ENCODE results near the gene GAS6.

GAS6 gene

GRCh38 chr13:113810640-113811039 lies 53.2 kb downstream of the GAS6 start:
- peaks cover 0 to 4% of the 10 kb centered on the region in 2 donors for H3K9me3 Mint-ChIP-seq
- ATAC-seq (replicated peaks) (no peak), DNase-seq (no peak)
- peaks cover 9 to 11% of the 10 kb centered on the region in 2 donors for H3K4me1 Mint-ChIP-seq (ENCODE audit: low read depth in 2 of 2)
- peaks cover 4 to 8% of the 10 kb centered on the region in 2 donors for H3K27me3 Mint-ChIP-seq
- no peak overlapping the region for H3K27ac Mint-ChIP-seq
- no peak overlapping the region for H3K4me3 Mint-ChIP-seq
- H3K36me3 Mint-ChIP-seq (ENCODE audit: insufficient read depth), result peaks cover 6% of the 10 kb centered on the region

DNA sequence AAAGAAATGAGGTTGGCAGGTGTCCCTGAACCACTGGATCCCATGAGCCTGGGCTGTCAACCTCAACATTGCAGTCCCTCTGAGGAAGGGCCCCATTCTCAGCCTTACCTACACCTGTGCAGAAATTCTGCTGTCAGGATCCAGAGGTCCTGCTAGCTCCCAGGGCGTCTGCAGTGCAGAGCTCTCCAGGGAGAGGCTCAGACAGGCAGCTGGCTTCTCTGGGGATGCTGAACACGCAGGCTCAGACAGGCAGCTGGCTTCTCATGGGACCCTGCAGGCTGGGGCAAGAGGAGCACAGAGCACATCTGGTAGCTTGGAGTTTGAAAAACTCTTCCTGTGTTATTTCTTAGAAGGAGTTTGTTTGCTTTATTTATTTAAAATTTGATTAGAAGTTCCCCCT lies 53.9 kb downstream of the GAS6 start:
- DNase-seq, result no peak
- Mint-ChIP-seq H3K27ac (no peak overlapping the region), H3K36me3 (ENCODE audit: insufficient read depth) (peaks cover 6% of the 10 kb centered on the region), H3K4me3 (no peak overlapping the region), H3K27me3 (peaks cover 0 to 1% of the 10 kb centered on the region in 2 donors), H3K9me3 (peaks cover 0 to 4% of the 10 kb centered on the region in 2 donors), H3K4me1 (ENCODE audit: low read depth in 2 of 2) (peaks cover 5 to 9% of the 10 kb centered on the region in 2 donors)
- ATAC-seq (replicated peaks), result no peak

DNA sequence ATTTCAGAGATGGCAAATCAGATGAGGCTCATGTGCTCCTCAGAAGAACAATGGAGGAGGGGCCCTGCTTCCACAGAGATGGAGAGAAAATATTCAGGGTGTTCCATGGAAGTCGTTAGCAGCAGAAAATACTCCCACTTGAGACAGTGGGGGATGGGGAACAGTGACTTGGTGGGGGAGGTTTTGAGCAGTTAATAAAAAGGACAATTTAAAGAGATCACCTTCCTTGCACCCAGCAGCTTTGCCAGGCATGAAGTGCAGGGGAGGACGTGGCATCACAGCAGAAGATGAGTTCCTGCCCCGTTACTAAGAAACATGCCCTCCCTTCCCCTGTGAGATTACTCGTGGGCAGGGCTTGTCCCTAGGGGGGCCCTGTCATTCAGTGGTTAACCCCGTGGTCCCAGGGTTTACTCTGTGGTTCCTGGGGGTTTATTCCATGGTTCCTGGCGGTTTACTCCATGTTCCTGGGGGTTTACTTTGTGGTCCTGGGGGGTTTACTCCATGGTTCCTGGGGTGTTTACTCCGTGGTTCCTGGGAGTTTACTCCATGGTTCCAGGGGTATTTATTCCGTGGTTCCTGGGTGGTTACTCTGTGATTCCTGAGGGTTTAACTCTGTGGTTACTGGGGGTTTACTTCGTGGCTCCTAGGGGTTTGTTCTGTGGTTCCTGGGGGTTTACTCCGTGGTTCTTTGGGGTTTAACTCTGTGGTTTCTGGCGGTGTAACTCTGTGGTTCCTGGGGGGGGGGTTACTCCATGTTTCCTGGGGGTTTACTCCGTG lies 55.6 kb downstream of the GAS6 start:
- Mint-ChIP-seq H3K4me3 (no peak overlapping the region), H3K27me3 (no peaks in the 10 kb centered on the region), H3K27ac (peak overlapping the region; percentile 76 to 79), H3K4me1 (ENCODE audit: low read depth in 2 of 2) (peaks cover 5 to 9% of the 10 kb centered on the region in 2 donors), H3K9me3 (peaks cover 0 to 4% of the 10 kb centered on the region in 2 donors), H3K36me3 (ENCODE audit: insufficient read depth) (peaks cover 6% of the 10 kb centered on the region)
- no peak for ATAC-seq (replicated peaks)
- no peak for DNase-seq

GRCh38 chr13:113806526-113806925 lies 57.4 kb downstream of the GAS6 start:
- Mint-ChIP-seq H3K9me3 (peaks cover 0 to 4% of the 10 kb centered on the region in 2 donors), H3K36me3 (ENCODE audit: insufficient read depth) (peaks cover 6% of the 10 kb centered on the region), H3K27ac (no peak overlapping the region), H3K4me3 (no peak overlapping the region), H3K27me3 (no peaks in the 10 kb centered on the region), H3K4me1 (ENCODE audit: low read depth in 2 of 2) (peaks cover 5 to 9% of the 10 kb centered on the region in 2 donors)
- DNase-seq, result no peak
- ATAC-seq (replicated peaks), result no peak

DNA sequence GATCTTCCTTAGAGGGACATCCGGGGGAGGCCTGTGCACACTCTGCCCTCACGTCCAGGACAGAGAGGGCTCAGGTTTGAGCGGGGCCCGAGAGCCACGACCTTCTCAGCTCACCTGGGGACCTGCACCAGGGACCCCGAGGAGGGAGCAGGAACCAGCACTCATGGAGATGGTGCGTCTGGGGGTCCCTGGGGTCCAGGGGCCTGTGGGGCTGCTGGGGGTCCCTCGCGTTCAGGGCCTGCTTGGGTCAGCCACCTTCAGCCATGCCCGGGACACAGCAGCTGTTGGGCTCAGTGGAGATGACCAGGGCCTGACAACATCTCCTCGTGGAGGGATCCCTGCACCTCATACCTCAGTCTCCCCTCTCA lies 57.8 kb downstream of the GAS6 start:
- Mint-ChIP-seq H3K4me1 (ENCODE audit: low read depth in 2 of 2) (peaks cover 5 to 9% of the 10 kb centered on the region in 2 donors), H3K27ac (no peak overlapping the region), H3K4me3 (no peak overlapping the region), H3K27me3 (no peaks in the 10 kb centered on the region), H3K9me3 (peaks cover 0 to 4% of the 10 kb centered on the region in 2 donors), H3K36me3 (ENCODE audit: insufficient read depth) (peaks cover 6% of the 10 kb centered on the region)
- DNase-seq (no peak), ATAC-seq (replicated peaks) (no peak)

DNA sequence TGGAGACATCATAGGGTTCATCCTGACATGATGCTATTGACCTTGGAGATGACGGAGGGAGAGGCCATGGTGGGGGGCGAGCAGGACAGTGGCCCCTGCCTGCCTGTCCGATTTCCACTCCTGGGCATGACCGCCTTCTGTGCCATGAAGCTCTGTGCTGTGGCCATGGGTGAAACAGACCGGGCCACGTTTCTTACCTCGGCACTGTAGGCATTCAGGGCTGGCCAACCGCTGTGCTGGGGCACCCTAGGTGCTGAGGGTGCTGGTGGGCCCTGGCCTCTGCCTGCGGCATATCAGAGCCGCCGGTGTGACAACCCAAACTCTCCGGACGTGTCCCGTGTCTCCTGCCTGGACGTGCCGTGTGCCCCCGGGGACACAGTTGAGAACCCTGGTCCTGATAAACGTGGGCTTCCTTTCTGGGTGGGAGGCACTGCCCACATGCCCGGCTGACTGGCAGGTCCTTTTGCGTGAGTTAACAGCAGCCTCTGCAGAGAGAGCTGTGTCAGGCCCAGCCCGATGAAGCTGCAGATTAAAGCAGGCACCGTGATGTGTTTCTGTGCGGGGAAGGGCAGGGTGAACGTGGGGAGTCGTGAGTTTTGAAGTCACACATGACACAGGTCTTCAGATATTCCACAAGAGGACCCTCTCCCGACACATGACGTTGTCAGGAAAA lies 58.3 kb downstream of the GAS6 start:
- Mint-ChIP-seq H3K9me3 (peaks cover 0 to 4% of the 10 kb centered on the region in 2 donors), H3K36me3 (ENCODE audit: insufficient read depth) (peaks cover 6% of the 10 kb centered on the region), H3K27ac (no peak overlapping the region), H3K4me1 (ENCODE audit: low read depth in 2 of 2) (peaks cover 5 to 9% of the 10 kb centered on the region in 2 donors), H3K27me3 (no peaks in the 10 kb centered on the region), H3K4me3 (no peak overlapping the region)
- DNase-seq (no peak), ATAC-seq (replicated peaks) (no peak)

- Mint-ChIP-seq H3K27me3 (no peaks in the 10 kb centered on the region), H3K4me1 (ENCODE audit: low read depth in 2 of 2) (peaks cover 5 to 9% of the 10 kb centered on the region in 2 donors), H3K27ac (no peak overlapping the region), H3K9me3 (peaks cover 0 to 4% of the 10 kb centered on the region in 2 donors), H3K4me3 (no peak overlapping the region), H3K36me3 (ENCODE audit: insufficient read depth) (peaks cover 6% of the 10 kb centered on the region)
- DNase-seq, result no peak
- ATAC-seq (replicated peaks), result no peak
These were observed 59.0 kb downstream of the GAS6 start for GRCh38 chr13:113804703-113805430.

GRCh38 chr13:113804017-113804702 lies 59.7 kb downstream of the GAS6 start:
- H3K27ac Mint-ChIP-seq, result no peak overlapping the region

GRCh38 chr13:113803409-113804016 lies 60.4 kb downstream of the GAS6 start:
- no peaks in the 10 kb centered on the region for H3K27me3 Mint-ChIP-seq
- ATAC-seq (replicated peaks) (no peak), DNase-seq (no peak)
- no peak overlapping the region for H3K4me3 Mint-ChIP-seq
- peaks cover 2 to 5% of the 10 kb centered on the region in 2 donors for H3K4me1 Mint-ChIP-seq (ENCODE audit: low read depth in 2 of 2)
- H3K27ac Mint-ChIP-seq, result no peak overlapping the region
- H3K9me3 Mint-ChIP-seq, result peaks cover 0 to 2% of the 10 kb centered on the region in 2 donors
- peaks cover 1% of the 10 kb centered on the region for H3K36me3 Mint-ChIP-seq (ENCODE audit: insufficient read depth)

More at GRCh38 chr13:113804017-113804702, 59.7 kb downstream of the GAS6 start:
- no peak for DNase-seq
- no peak for ATAC-seq (replicated peaks)
- Mint-ChIP-seq H3K9me3 (peaks cover 0 to 4% of the 10 kb centered on the region in 2 donors), H3K4me3 (no peak overlapping the region), H3K27me3 (no peaks in the 10 kb centered on the region), H3K36me3 (ENCODE audit: insufficient read depth) (peaks cover 6% of the 10 kb centered on the region), H3K4me1 (ENCODE audit: low read depth in 2 of 2) (peaks cover 5 to 9% of the 10 kb centered on the region in 2 donors)

GRCh38 chr13:113802761-113803160 lies 61.1 kb downstream of the GAS6 start:
- Mint-ChIP-seq H3K27ac (no peak overlapping the region), H3K27me3 (no peaks in the 10 kb centered on the region), H3K9me3 (no peaks in the 10 kb centered on the region), H3K4me1 (ENCODE audit: low read depth in 2 of 2) (no peaks in the 10 kb centered on the region), H3K4me3 (no peak overlapping the region), H3K36me3 (ENCODE audit: insufficient read depth) (no peaks in the 10 kb centered on the region)
- DNase-seq (no peak), ATAC-seq (replicated peaks) (no peak)

DNA sequence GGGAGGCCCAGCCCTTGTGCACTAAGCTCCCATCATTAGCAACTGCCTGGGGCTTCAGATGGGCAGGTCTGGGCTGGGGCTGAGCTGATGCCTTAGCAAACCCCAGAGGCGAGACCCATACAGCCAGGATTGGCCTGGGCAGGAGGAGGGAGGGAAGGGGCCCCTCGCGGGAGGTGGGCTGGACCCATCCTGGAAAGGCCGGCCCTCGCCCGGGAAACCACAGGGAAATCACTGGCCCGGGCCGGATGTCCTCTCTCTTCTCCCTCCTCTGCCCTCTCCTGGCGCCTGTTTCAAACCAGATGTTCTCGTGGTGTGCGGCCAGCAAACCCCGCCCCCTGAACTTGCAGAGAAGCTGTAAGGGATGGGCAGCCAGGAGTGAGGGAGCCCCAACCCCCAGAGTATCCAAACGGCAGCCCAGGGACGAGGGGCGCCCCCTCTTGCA lies 61.8 kb downstream of the GAS6 start:
- no peak overlapping the region for H3K4me3 Mint-ChIP-seq
- H3K36me3 Mint-ChIP-seq (ENCODE audit: insufficient read depth), result no peaks in the 10 kb centered on the region
- H3K27ac Mint-ChIP-seq, result no peak overlapping the region
- no peaks in the 10 kb centered on the region for H3K9me3 Mint-ChIP-seq
- DNase-seq (no peak), ATAC-seq (replicated peaks) (no peak)
- H3K27me3 Mint-ChIP-seq, result no peaks in the 10 kb centered on the region
- no peaks in the 10 kb centered on the region for H3K4me1 Mint-ChIP-seq (ENCODE audit: low read depth in 2 of 2)

GRCh38 chr13:113801289-113801961 lies 62.5 kb downstream of the GAS6 start:
- Mint-ChIP-seq H3K9me3 (no peaks in the 10 kb centered on the region), H3K27me3 (no peaks in the 10 kb centered on the region), H3K4me3 (no peak overlapping the region), H3K4me1 (ENCODE audit: low read depth in 2 of 2) (no peaks in the 10 kb centered on the region), H3K36me3 (ENCODE audit: insufficient read depth) (no peaks in the 10 kb centered on the region), H3K27ac (no peak overlapping the region)
- no peak for ATAC-seq (replicated peaks)
- DNase-seq, result no peak

Measured in effector memory CD8-positive, alpha-beta T cell (primary cell).